H1 (cell line): Measurements from ENCODE around the gene MEI1. TPM values are rescaled to one million over a fixed set of nuclear protein-coding genes. Genes with fewer than 3 reads are reported as not detected.

Experiments used
- BRCA1 ChIP-seq: IDR thresholded peaks from 2 replicates; pipeline ENCODE4 v1.6.1; 2012; ENCODE audit warnings: low read depth, low read length, improper control_type of control experiment
- EZH2 ChIP-seq: fragments of 200-600 bp; sonication (generic); IDR thresholded peaks from 2 replicates; pipeline ENCODE4 v1.7.1; 2012; ENCODE audit warnings: low read depth, mild to moderate bottlenecking, moderate library complexity, low read length, inconsistent platforms; ENCODE audit not compliant: severe bottlenecking
- FOSL1 ChIP-seq: IDR thresholded peaks from 2 replicates; pipeline ENCODE4 v1.6.1; 2011; ENCODE audit warnings: mild to moderate bottlenecking, low read depth, low read length, moderate library complexity; ENCODE audit not compliant: insufficient read depth
- HDAC2 ChIP-seq, 2 experiments: fragments of 300-600 bp in 1 of 2; sonication (generic) in 1 of 2; IDR thresholded peaks; 2 replicates each; pipeline ENCODE4 v1.6.1; 2011 to 2012; ENCODE audit warnings: low read depth in 2 of 2, low read length in 2 of 2, mild to moderate bottlenecking in 2 of 2, moderate library complexity in 2 of 2, borderline replicate concordance in 1 of 2, inconsistent platforms in 1 of 2
- MAFK ChIP-seq: IDR thresholded peaks from 2 replicates; pipeline ENCODE4 v1.6.1; 2012; ENCODE audit warnings: low read depth, mild to moderate bottlenecking, improper control_type of control experiment, low read length
- POLR2A ChIP-seq, 2 experiments: IDR thresholded peaks; 1 replicate in 1 of 2; 2 replicates in 1 of 2; pipeline ENCODE4 v1.6.1; 2011; ENCODE audit warnings: low read depth in 2 of 2, low read length in 2 of 2, mild to moderate bottlenecking in 2 of 2; ENCODE audit errors: control extremely low read depth in 1 of 2
- POLR2AphosphoS5 ChIP-seq: IDR thresholded peaks from 2 replicates; pipeline ENCODE4 v1.6.1; 2011; ENCODE audit warnings: low read depth, low read length
- SUZ12 ChIP-seq: fragments of 200-600 bp; sonication (generic); IDR thresholded peaks from 2 replicates; pipeline ENCODE4 v1.6.1; 2012; ENCODE audit warnings: mild to moderate bottlenecking, inconsistent platforms, low read length, moderate library complexity, mixed read lengths
- TEAD4 ChIP-seq: IDR thresholded peaks from 2 replicates; pipeline ENCODE4 v1.6.1; 2012; ENCODE audit warnings: low read depth, low read length, inconsistent platforms, mixed read lengths
- polyA plus RNA-seq, 7 experiments: library from polyadenylated mRNA; depleted of rRNA in 3 of 7; stranded (reverse) in 5 of 7; unstranded in 2 of 7; fragments of >200 nt in 5 of 7; fragments of 200-250 nt in 2 of 7; gene quantifications; 1 replicate in 5 of 7; 2 replicates in 1 of 7; 4 replicates in 1 of 7; pipeline versions ENCODE4 v1.2.1 to v1.2.3, GENCODE V29; 2011 to 2013; ENCODE audit warnings: missing spikeins in 2 of 7, mixed read lengths in 2 of 7
- total RNA-seq: library from RNA; stranded (reverse); fragmentation: NEBNext Ultra II Directional; extraction: Animal tissue kit (Norgen Biotek cat#: 25700); gene quantifications from 2 replicates; pipeline ENCODE4 v1.2.1, GENCODE V29; 2021
- TF ChIP-seq, protein P1 (sequence below): IDR thresholded peaks from 2 replicates; pipeline ENCODE4 v1.6.1; 2011; ENCODE audit warnings: low read length, improper control_type of control experiment

MEI1 gene
- total and polyA plus RNA-seq, 2 of the 8 experiments (the other 6 are each of a cell fraction or from before 2014, with no cell fraction given), result 0.27 to 0.54 TPM

DNA sequence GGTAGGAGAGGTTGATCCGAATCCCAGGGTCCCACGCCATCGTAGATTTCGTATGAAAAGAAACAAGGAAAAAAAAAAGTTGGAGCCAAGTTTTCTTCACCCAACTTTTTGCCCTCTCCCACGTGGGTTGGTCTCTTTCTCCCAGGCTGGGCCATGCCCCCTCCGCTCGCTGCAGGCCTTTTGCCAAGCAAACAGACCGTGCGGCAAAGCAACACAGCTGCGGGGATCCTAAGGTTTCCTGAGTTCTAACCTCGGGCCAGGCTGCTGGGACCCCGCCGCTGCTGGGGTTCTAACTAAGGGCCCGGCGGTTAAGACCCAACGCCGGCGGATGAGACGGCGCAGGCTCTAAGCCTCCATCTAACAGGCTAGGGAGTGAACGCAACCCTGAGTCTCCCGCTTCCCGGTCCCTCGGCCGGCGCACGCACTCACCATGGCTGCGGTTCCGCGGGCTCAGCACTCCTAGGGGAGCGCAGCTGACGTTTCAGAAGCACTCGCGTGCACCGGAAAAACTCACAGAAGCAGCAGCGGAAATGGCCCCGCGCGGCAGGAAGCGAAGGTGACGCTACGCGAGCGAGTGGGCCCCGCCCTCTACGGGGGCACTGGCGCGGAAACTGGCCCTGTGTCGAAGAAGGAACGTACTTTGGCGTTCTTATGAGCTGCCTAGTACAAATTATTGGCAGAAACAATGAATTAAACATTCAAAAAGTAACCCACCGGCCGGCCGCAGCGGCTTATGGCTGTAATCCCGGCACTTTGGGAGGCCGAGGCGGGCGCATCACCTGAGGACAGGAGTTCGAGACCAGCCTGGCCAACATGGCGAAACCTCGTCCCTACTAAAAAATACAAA lies 10.7 kb upstream of the MEI1 start, which contains the start of gene SNU13 (continued):
- TF ChIP-seq EZH2 (peak; percentile 16), FOSL1 (no peak), TEAD4 (no peak), BRCA1 (no peak), POLR2AphosphoS5 (peak; percentile 56), MAFK (peak; percentile 13; the same call in 1 of the 2 replicates), POLR2A (IDR thresholded peaks at IDR 0.05; ENCODE audit: control extremely low read depth in 1 of 2, low read depth in 2 of 2, low read length in 2 of 2) (peak; percentile 57 to 70), SUZ12 (no peak), HDAC2 (IDR thresholded peaks at IDR 0.05; ENCODE audit: borderline replicate concordance in 1 of 2, low read depth in 2 of 2, low read length in 2 of 2) (peak; percentile 3 to 67; a peak in 2 of 4 replicates)
- TF ChIP-seq, protein P1, sequence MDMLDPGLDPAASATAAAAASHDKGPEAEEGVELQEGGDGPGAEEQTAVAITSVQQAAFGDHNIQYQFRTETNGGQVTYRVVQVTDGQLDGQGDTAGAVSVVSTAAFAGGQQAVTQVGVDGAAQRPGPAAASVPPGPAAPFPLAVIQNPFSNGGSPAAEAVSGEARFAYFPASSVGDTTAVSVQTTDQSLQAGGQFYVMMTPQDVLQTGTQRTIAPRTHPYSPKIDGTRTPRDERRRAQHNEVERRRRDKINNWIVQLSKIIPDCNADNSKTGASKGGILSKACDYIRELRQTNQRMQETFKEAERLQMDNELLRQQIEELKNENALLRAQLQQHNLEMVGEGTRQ, result no peak
